Immature natural killer cell (primary cell): ENCODE measurements around the gene CSH2. TPM values are rescaled to one million over a fixed set of nuclear protein-coding genes. Genes with fewer than 3 reads are reported as not detected.
"Not testable (repeated sequence)": the region's sequence is repeated elsewhere in the genome, so short reads cannot be mapped to it uniquely, and the experiment has no call there.

Experiments
- DNase-seq, 3 donors: peaks; one replicate each; pipeline ENCODE4 v3.0.0; 2022; ENCODE audit warnings: mixed read lengths in 1 of 3
- H3K27ac Mint-ChIP-seq, 6 donors: one replicate each; pipeline ENCODE4 v1.8.0; 2020; ENCODE audit warnings: mixed read lengths in 6 of 6, mild to moderate bottlenecking in 5 of 6, inconsistent platforms in 4 of 6, moderate library complexity in 3 of 6
- H3K27me3 Mint-ChIP-seq, 3 donors: one replicate each; pipeline ENCODE4 v1.8.0; 2020 to 2021; ENCODE audit warnings: low read depth in 3 of 3, mild to moderate bottlenecking in 3 of 3, mixed read lengths in 3 of 3, moderate library complexity in 3 of 3, inconsistent platforms in 1 of 3
- H3K36me3 Mint-ChIP-seq, 3 donors: one replicate each; pipeline ENCODE4 v1.8.0; 2020; ENCODE audit warnings: mixed read lengths in 3 of 3, inconsistent platforms in 2 of 3, mild to moderate bottlenecking in 2 of 3
- H3K4me1 Mint-ChIP-seq, 2 donors: one replicate each; pipeline ENCODE4 v1.8.0; 2020; ENCODE audit warnings: inconsistent platforms in 2 of 2, mild to moderate bottlenecking in 2 of 2, mixed read lengths in 2 of 2, moderate library complexity in 1 of 2
- H3K4me3 Mint-ChIP-seq, 5 donors: one replicate each; pipeline ENCODE4 v1.8.0; 2020; ENCODE audit warnings: mild to moderate bottlenecking in 5 of 5, mixed read lengths in 5 of 5, inconsistent platforms in 3 of 5, moderate library complexity in 3 of 5
- H3K9me3 Mint-ChIP-seq, 6 donors: one replicate each; pipeline ENCODE4 v1.8.0; 2020; ENCODE audit warnings: mild to moderate bottlenecking in 6 of 6, mixed read lengths in 6 of 6, inconsistent platforms in 4 of 6, moderate library complexity in 3 of 6
- polyA plus RNA-seq, 3 donors: library from polyadenylated mRNA; unstranded; fragments of 300-500 nt; fragmentation: Illumina TruSeq; gene quantifications; one replicate each; pipeline ENCODE4 v1.2.3, GENCODE V29; 2021

CSH2 gene
- polyA plus RNA-seq, 3 donors from 2014 or later: not detected

DNA sequence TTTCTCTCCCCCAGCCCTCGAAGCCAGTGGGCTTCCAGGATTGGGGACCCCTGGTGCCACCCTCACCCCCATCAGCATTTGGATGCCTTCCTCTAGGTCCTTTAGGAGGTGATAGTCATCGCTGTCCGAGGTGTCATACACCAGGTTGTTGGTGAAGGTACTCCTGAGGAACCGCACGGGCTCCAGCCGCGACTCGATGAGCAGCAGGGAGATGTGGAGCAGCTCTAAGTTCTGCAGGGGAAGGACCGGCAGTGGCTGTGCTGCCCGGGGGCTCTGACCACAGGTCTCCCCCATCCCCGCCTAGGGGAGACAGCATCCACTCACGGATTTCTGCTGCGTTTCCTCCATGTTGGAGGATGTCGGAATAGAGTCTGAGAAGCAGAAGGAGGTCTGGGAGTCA lies 36.6 kb upstream of the CSH2 start:
- Mint-ChIP-seq H3K36me3 (no peaks in the 10 kb centered on the region), H3K4me3 (no peak overlapping the region), H3K27me3 (peaks cover 2 to 8% (median 5%) of the 10 kb centered on the region in 3 donors), H3K9me3 (peaks cover 0 to 1% (median 0%) of the 10 kb centered on the region in 6 donors), H3K27ac (no peak overlapping the region), H3K4me1 (peaks cover 0 to 5% of the 10 kb centered on the region in 2 donors)
- DNase-seq: no peak

DNA sequence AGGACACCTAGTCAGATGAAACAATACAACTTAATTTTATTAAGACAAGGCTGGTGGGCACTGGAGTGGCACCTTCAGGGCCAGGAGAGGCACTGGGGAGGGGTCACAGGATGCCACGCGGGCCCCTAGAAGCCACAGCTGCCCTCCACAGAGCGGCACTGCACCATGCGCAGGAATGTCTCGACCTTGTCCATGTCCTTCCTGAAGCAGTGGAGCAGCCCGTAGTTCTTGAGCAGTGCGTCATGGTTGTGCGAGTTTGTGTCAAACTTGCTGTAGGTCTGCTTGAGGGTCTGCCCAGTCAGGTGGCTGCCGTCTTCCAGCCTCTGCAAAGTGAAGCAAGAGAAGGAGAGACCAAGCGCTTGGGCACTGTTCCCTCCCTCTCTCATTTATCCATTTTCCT lies 36.1 kb upstream of the CSH2 start:
- not testable (repeated sequence) for DNase-seq, H3K36me3 Mint-ChIP-seq, H3K9me3 Mint-ChIP-seq, H3K27me3 Mint-ChIP-seq, H3K4me1 Mint-ChIP-seq, H3K27ac Mint-ChIP-seq, H3K4me3 Mint-ChIP-seq

DNA sequence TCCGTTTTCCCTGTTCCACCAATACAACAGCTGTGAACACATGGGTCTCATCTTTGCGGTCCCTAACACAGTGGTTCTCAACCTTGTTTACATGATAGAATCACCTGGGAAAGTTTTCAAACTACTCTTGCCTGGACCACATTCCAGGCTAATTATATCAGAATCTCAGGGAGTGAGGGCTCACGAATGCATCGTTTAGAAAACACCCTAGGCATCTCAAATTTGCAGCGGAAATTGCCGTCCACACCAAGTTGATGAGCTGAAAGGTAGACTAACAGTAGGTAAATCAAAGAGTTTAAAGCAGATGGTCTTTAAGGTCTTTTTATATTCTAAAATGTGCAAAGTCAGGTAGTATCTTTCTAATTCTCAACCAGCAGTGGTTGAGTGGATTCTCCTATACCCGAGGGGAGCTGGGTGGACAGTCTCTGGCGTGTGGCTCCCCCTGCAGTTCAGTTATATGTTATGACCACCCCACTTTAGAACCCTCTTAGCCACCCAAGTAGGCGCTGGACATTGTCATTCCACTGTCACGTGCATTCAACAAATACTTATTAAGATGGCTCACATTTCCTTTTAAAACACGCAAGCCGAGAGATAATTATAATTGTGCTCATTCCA lies 33.8 kb upstream of the CSH2 start:
- H3K4me3 Mint-ChIP-seq, DNase-seq, H3K9me3 Mint-ChIP-seq, H3K27ac Mint-ChIP-seq, H3K36me3 Mint-ChIP-seq, H3K4me1 Mint-ChIP-seq: not testable (repeated sequence)
- peaks cover 0 to 11% (median 1%) of the 10 kb centered on the region in 3 donors for H3K27me3 Mint-ChIP-seq

DNA sequence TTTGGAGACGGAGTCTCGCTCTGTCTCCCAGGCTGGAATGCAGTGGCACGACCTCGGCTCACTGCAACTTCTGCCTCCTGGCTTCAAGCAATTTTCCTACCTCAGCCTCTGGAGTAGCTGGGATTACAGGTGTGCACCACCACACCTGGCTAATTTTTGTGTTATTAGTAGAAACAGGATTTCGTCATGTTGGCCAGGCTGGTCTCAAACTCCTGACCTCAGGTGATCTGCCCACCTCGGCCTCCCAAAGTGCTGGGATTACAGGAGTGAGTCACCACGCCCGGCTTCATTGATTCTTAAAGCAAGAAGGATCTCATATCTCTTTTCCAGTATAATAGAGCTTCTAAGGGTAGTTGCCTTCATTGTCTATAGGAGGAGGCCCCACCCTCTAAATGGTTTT lies 31.3 kb upstream of the CSH2 start:
- DNase-seq, H3K27ac Mint-ChIP-seq, H3K4me3 Mint-ChIP-seq, H3K36me3 Mint-ChIP-seq, H3K4me1 Mint-ChIP-seq, H3K9me3 Mint-ChIP-seq, H3K27me3 Mint-ChIP-seq: not testable (repeated sequence)

DNA sequence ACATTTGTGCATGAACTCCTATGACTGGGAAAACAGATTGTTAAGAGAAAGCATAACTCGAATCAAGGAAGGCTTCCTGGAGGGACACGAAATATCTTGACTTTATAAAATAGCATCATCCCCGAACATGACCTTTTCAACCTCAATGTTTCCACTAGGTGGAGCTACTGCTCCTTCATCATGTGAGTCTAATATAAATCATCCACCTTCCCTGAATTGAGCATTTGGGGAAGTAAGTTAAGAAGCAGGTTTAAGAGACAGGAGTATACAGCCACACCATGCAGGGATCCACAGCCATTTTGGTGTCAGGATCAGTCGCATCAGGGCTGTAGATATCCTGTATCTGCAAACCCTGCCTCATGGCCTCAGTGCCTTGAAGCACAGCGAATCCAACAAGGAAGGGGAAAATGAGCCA lies 30.3 kb upstream of the CSH2 start:
- not testable (repeated sequence) for H3K4me1 Mint-ChIP-seq, H3K4me3 Mint-ChIP-seq, H3K27me3 Mint-ChIP-seq, H3K36me3 Mint-ChIP-seq, H3K27ac Mint-ChIP-seq, H3K9me3 Mint-ChIP-seq
- DNase-seq: peak; percentile 27 to 34 (median 32)

DNA sequence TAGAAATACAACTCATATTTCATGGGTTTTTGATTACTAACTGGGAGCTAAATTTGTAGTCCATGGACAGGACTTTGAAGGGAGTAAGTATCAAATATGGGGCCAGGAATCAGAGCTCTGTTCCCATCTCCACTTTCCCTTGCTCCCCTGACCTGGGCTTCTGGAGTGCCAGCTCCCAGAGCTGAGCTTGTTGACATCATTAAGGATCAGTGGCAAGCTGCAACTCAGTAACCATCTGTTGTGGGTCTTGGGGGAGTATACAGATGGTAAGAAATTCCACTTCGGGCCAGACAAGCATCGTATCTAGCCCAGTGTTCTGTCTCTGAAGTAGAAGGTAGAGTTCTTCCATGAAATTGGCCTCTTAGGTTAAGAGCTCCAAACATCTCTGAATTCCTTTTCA lies 28.5 kb upstream of the CSH2 start:
- H3K27ac Mint-ChIP-seq, H3K36me3 Mint-ChIP-seq, H3K4me3 Mint-ChIP-seq, DNase-seq, H3K4me1 Mint-ChIP-seq, H3K27me3 Mint-ChIP-seq, H3K9me3 Mint-ChIP-seq: not testable (repeated sequence)

DNA sequence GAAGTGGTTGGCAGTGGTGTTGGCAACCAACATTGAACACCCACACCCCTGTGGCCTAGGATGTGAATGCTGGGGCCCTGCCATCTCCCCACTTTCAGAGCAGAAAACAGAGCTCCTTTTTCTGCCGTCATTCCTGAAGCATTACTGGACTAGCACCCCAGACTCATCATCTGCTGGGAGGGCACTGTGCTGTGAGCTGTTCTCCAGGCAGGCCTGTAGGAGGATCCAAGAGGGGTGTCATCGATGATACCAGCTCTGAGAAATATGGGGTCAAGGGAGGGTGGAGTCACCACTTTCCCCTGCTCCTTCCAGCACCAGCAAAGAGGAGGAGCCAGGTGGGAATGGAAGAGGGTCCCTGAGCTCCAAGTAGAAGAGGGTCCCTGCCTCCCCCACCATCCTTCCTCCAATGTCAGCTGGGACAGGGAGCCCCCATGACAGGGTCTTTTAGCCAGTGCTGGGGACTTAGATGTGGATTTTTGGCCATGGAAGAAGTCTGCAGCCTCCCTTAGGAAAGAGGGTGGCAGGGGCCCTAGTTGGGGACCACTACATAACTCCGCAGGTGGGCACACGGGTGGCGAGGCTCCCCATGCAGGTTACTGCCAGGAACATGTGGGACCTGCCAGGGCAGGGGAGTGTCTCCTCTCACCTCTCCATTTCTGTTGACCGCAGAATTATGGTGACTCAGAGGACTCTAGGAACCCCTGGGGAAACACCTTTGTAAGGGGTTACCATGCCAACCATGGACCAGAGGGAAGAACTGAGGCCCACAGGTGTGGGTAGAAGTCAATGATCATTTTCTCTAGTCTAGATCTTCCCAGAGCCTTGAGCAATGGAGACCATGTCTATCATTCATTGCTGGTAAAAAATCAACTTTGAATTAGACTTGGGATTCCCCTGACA lies 25.7 kb upstream of the CSH2 start:
- not testable (repeated sequence) for DNase-seq, H3K27ac Mint-ChIP-seq, H3K4me1 Mint-ChIP-seq

DNA sequence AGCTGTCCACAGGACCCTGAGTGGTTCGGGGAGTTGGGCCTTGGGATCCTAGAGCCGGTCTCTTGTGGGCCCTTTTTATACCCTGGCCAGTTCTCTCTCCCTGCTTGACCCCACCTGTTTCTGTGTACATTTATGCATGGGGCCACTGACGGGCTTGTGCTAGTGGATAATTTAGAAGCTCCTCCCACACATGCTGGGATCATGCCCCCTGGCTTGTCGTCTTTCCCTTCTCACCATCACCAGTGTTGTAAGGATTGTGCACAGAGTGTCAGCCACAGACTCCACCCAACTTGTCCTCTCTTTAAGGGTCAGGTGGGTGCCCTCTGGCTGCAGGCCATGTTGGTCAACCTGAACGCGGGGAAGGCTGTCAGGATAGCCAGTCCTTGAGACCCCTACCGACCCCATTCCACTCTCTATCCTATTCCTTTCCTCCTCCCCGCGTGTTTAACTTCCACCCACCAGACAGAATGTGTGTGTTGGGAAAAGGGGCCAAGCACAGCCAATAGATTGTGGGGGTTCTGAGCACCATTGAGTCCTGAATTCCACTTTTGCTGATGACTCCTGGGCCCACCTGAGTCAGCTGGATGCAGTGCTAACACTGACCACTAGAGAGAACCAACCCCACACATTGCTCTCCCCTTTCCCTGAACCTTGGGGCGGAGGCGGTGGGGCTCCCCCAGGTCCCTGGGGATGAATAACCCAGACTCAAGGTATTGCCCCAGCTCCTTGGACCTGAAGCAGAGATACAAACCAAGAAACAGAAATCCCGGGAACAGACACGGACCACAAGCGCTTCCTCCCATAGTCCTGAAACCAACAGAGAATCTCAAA lies 23.3 kb upstream of the CSH2 start, which contains the start of gene CSH1:
CSH1 (minus strand) TSS at position 51 of the 831 bp plus-strand sequence. CDS start 63 bp downstream, outside the sequence.
- H3K9me3 Mint-ChIP-seq, DNase-seq, H3K4me1 Mint-ChIP-seq, H3K4me3 Mint-ChIP-seq, H3K27ac Mint-ChIP-seq, H3K27me3 Mint-ChIP-seq, H3K36me3 Mint-ChIP-seq: not testable (repeated sequence)

More for the DNA sequence above, 25.7 kb upstream of the CSH2 start:
- not testable (repeated sequence) for H3K36me3 Mint-ChIP-seq, H3K4me3 Mint-ChIP-seq, H3K9me3 Mint-ChIP-seq, H3K27me3 Mint-ChIP-seq

DNA sequence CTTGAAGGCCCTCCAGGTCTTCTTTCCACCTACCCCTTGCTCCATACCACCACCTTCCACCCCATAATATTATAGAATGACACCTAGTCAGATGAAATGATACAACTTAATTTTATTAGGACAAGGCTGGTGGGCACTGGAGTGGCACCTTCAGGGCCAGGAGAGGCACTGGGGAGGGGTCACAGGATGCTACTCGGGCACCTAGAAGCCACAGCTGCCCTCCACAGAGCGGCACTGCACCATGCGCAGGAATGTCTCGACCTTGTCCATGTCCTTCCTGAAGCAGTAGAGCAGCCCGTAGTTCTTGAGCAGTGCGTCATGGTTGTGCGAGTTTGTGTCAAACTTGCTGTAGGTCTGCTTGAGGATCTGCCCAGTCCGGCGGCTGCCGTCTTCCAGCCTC lies 21.3 kb upstream of the CSH2 start:
- not testable (repeated sequence) for H3K27me3 Mint-ChIP-seq, H3K4me1 Mint-ChIP-seq, H3K36me3 Mint-ChIP-seq

DNA sequence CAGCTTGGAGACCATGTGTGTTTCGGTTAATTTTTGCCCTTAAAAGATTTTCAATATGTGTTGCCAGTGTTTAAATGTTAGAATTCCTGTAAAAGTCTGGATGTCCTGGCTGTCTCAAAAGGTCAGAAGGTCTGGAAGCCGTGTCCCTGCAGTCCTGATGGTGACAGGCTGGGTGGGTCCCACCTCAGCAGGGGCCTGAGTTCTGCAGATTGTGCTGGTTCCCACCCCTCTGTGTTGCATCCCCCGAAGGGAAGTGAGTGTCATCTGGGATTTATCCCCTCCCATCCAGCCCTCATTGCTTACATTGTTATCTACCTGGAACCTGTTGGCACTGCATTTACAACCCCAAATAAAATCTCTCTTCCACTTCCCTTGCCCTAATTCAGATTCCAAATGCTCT lies 20.5 kb upstream of the CSH2 start:
- H3K4me1 Mint-ChIP-seq, H3K4me3 Mint-ChIP-seq, H3K27ac Mint-ChIP-seq, H3K27me3 Mint-ChIP-seq, H3K9me3 Mint-ChIP-seq, H3K36me3 Mint-ChIP-seq, DNase-seq: not testable (repeated sequence)

More for the DNA sequence above, 21.3 kb upstream of the CSH2 start:
- H3K4me3 Mint-ChIP-seq, DNase-seq, H3K27ac Mint-ChIP-seq, H3K9me3 Mint-ChIP-seq: not testable (repeated sequence)

DNA sequence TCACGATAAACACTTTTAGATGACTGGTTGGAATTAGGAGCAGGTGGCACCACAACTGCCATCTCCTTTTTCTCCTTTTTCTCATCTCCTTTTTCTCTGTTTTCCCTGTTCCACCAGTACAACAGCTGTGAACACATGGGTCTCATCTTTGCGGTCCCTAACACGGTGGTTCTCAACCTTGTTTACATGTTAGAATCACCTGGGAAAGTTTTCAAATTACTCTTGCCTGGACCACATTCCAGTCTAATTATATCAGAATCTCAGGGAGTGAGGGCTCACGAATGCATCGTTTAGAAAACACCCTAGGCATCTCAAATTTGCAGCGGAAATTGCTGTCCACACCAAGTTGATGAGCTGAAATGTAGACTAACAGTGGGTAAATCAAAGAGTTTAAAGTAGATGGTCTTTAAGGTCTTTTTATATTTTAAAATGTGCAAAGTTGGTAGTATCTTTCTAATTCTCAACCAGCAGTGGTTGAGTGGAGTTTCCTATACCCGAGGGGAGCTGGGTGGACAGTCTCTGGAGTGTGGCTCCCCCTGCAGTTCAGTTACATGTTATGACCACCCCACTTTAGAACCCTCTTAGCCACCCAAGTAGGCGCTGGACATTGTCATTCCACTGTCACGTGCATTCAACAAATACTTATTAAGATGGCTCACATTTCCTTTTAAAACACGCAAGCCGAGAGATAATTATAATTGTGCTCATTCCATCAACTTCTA lies 19.0 kb upstream of the CSH2 start:
- H3K9me3 Mint-ChIP-seq, H3K4me1 Mint-ChIP-seq, H3K27ac Mint-ChIP-seq, H3K27me3 Mint-ChIP-seq, H3K4me3 Mint-ChIP-seq, H3K36me3 Mint-ChIP-seq, DNase-seq: not testable (repeated sequence)

DNA sequence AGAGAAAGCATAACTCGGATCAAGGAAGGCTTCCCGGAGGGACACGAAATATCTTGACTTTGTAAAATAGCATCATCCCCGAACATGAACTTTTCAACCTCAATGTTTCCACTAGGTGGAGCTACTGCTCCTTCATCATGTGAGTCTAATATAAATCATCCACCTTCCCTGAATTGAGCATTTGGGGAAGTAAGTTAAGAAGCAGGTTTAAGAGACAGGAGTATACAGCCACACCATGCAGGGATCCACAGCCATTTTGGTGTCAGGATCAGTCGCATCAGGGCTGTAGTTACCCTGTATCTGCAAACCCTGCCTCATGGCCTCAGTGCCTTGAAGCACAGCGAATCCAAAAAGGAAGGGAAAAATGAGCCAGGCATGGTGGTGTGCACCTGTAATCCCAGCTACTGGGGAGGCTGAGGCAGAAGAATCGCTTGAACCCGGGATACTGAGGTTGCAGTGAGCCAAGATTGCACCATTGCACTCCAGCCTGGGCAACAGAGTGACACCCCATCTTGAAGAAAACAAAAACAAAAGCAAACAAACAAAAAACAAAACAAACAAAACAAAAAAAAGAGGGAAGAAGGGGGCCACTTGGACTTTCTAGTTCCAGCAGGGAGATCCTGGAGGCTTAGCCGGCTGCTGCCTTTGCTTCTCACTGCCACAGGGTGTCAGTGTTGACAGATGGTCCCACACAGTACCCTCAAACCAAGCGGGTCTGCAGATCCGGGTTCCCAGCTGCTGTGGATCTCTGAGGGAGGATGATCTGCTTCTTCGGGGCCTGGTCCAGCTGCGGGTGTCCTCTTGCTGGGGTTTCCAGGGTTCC lies 15.8 kb upstream of the CSH2 start:
- H3K27ac Mint-ChIP-seq, H3K4me3 Mint-ChIP-seq, H3K27me3 Mint-ChIP-seq, H3K36me3 Mint-ChIP-seq, H3K9me3 Mint-ChIP-seq, H3K4me1 Mint-ChIP-seq: not testable (repeated sequence)
- DNase-seq: peak in 2 of 3 donors; percentile 24 to 42

DNA sequence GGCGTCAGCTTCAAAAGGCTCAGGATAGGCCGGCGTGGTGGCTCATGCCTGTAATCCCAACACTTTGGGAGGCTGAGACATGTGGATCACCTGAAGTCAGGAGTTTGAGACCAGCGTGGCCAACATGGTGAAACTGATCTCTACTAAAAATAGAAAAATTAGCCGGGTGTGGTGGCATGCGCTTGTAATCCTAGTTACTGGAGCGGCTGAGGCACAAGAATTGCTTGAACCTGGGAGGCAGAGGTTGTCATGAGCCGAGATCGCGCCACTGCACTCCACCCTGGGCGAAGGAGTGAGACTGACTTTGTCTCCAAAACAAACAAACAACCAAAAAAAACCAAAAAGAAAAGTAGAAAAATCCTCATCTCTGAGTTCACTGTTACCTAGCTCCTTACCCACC lies 11.6 kb upstream of the CSH2 start:
- not testable (repeated sequence) for H3K4me3 Mint-ChIP-seq, DNase-seq, H3K27me3 Mint-ChIP-seq, H3K9me3 Mint-ChIP-seq, H3K4me1 Mint-ChIP-seq, H3K36me3 Mint-ChIP-seq, H3K27ac Mint-ChIP-seq
